ENCODE results near the gene IYD.

Gene IYD

DNA sequence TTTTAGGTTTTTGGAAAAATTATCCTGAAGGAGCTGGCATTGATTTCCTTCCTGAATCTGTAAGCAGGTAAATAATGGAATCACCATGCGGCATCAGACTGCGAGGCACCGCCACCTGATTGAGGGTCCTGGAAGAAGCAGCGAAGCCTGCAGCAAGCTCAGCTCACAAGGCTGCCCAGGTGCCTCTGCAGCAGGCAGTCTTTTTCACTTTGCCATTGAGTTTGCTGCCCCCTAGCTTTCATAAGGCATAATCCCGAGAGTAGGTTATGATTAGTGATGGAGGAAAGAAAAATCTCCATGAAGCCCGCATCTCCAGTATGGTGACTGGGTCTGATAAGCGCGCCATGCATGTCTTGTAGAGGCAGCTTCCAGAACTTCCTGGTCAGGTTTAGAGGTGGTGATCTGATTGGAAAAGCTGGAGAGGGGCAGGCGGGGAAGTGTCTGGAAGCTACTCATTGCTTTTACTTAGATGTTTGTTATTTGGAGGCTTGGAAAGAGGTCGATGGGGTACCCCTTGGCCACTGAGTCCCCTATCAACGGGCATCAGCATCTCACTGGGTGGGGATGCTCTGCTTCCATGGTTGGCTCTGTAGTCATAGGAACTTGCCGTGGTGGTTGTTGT is 26.7 kb downstream of the IYD start:
- DNase-seq: peak; percentile 36

DNA sequence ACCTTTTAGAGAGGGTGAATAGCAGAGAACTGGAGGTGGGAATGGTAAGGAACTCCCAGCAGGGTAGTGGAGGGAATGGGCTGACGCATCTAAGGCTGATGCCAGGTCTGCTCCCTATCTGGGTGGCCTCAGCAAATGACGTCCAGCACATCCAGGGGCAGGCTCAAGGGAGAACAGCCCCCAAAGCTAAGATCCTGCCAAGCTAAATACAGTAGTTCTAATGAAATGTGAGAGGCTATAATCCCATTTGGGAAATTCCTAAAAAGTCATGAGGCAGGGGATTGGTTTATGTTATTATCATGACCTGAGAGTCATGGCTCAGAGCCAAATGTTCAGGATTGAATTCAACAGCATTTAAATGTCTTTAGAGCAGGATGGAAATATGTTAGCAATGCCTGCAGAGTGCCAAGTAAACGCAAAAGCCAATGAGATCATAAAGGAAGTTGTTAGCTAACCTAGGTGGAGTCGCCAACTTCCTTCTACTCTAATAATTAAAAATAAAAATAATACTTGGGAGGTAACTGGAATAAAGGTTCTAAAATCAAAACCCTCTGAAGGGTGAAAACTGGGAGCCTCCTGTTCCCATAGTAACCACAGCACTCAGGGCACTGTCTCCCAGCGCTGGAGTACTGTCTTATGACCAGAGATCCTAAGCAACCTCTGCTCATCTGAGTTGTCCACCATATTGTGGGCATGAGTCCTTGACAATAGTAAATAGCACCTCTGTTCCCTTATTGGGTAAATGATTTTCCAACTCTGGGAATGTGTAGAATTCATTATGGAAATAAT is 34.8 kb downstream of the IYD start:
- no peak for DNase-seq

DNA sequence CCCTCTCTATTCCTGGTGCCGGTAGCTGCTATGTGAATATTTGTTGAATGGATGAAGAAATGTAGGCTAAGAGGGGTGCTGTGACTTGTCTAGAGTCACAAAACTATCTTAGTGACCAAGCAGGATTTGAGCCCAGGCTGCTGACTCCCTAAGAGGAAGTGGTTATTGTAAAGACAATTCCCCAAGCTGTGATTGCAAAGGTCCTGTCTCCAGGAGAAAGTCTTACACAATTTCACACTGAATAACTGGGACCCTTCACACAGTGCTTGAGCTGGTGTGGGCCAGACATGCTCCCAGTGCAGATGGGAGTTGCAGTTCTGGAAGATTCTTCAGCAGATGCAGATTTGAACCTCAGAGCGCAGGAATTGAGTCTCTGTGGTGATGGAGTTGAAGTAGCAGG is 38.1 kb downstream of the IYD start:
- DNase-seq: no peak

DNA sequence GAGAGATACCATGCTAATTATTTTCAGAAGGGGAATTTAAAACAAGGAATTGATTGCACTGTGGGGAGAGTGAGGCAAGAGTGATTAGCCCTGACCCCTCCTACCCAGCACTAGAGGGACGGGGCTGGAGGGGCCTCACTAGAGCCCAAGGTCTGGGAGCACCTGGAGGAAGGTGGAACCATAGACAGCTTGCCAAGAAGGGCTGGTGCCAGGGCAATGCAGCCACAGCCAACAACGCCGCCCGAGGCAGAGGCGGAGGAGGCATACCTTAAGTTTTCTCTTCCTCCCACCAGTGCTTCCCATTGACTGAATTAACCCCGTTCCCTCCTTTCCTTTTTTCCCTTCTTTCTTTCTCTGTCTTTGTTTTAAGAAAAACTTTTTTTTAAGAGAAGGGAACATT is 40.0 kb downstream of the IYD start:
- no peak for DNase-seq

DNA sequence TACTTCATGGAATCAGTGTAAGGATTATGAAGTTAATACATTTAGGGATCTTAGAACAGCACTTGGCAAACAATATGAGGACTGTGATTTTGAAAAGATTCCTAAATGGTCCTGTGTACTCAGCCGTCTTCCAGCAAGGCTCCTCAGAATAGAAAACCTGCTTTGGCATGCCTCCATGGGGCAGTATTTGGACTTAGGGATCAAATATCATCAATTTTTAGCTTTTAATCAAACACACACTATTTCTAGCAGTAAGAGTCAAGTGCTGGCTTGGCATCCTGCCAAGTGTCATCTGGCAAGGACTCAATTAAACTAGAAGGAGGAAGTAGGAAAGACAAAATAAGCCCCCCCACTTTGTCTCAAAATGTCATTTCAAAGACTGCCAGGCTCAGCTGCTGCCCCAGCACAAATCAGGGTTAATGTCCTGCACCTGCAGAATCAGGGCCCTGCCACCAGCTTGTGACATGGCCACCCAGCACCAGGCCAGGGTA is 40.8 kb downstream of the IYD start:
- no peak for DNase-seq

DNA sequence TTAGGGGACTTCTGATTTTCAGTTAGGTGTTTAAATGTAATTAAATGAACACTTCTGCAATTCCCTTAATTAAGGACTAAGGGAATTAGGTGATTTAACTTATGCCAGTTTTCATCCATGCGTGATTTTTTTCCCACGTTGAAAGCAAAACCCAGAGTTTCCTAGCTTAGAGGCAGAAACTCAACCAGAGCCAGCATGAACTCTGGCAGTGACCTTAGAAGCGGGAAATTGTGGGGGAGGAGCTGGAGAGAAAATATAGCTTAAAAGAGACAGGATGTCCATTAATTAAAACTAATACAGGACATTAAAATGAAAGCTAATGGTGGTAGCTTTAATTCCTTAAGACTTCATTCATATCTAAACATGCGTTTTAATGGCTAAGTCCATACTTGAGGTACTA is 41.6 kb downstream of the IYD start:
- DNase-seq: no peak

DNA sequence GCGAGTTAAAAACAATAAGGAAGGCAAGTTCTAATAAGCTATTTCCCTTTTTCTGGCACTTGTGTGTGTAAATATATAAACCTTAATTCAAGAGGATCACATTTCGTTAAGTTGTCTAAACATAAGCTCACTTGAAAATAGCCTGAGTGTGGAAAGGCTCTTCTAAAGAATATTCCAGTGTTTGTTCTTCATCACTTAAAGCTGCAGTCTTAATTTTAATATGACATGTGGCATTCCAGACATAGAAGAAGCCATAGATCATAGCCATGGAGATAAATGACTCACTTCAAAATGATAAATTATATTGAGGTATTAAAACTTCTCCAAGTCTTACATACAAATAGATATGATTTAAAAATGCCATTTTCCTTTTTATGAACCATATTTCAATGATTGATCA is 42.1 kb downstream of the IYD start:
- no peak for DNase-seq

DNA sequence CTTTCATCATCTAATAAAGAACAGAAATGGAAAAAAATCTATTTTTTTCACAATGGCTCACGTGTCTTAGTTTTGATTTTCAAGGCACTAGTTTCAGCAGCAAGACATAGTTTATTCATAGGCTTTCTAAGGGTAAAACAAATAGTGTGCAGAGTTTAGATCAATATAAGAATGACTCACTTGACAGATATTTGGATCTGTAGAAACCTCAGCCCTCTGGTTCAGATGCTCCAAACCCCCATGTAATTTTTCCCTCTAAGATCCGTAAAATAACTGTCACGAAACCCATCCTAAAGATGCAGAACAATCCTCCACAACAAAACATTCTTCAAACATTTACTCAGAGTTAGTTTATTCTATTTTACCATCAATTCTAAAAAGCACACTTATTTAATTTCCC is 43.4 kb downstream of the IYD start:
- DNase-seq: no peak

DNA sequence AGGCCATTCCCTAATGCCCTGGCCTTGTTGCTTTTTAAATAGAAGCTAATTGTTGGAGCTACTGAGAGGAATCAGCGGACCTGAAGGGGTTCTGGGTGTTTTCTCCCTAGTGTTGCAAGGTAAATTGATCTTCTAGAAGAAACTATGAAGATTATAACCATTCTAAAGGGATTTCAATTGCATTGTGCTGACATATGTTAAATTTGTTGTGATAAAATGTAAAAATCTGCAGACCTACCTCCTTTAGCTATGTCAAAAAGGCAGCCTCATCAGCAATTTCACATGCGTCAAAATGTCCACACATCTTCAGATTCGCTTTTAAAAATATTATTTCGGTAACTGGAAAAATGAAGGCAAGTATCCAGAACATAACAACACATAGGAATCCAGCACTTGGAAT is 44.4 kb downstream of the IYD start:
- no peak for DNase-seq

DNA sequence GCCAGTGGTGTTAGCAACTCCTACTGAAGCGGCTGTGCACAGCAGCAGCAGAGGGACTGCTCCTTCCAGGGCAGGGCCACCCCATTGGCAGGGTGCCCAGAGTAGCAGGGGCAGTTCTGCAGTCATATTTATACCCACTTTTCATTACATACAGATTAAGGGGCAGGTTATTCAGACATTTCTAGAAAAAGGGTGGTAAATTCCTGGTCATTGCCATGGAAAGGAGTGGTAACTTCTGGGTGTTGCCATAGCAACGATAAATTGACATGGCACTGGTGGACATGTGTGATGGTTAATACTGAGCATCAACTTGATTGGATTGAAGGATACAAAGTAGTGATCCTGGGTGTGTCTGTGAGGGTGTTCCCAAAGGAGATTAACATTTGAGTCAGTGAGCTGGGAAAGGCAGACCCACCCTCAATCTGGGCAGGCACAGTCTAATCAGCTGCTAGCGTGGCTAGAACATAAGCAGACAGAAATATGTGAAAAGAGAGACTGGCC is 45.0 kb downstream of the IYD start:
- no peak for DNase-seq

DNA sequence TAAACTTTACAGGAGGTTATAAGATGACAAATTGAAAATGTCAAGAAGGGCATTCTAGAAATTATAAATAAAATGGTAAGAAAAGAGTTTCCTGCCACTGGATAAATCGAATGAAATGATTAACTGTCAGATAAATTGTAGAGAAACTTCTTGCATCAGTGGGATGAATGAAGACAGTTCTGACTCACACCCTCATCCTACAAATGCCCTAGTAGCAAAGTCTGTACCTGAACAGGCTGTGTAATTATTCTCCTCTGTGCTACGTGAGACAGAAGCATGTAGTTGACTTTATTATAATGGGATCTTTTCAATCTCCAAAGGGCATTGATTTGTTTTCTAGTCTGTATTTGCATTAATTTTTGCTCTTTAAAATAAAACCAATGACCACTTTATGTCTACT is 47.3 kb downstream of the IYD start:
- no peak for DNase-seq

DNA sequence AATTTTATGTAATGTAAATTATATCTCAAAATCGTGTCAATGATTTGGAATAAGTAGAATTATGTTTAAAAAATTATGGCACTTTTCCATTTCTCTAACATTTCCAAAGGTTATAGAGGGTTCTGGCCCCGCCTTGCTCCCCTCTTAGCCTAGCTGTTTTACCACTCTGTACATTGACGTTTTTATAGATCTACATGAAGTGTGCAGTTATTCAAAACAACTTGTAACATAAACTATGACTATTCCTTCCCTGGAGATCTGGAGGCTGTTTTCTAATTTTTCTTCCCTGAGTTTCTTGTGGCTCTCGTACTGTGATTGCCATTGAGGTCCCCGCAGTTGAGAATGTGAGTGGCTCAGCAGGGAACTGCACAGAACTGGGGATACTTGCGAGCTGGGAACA is 48.4 kb downstream of the IYD start:
- DNase-seq: no peak

DNA sequence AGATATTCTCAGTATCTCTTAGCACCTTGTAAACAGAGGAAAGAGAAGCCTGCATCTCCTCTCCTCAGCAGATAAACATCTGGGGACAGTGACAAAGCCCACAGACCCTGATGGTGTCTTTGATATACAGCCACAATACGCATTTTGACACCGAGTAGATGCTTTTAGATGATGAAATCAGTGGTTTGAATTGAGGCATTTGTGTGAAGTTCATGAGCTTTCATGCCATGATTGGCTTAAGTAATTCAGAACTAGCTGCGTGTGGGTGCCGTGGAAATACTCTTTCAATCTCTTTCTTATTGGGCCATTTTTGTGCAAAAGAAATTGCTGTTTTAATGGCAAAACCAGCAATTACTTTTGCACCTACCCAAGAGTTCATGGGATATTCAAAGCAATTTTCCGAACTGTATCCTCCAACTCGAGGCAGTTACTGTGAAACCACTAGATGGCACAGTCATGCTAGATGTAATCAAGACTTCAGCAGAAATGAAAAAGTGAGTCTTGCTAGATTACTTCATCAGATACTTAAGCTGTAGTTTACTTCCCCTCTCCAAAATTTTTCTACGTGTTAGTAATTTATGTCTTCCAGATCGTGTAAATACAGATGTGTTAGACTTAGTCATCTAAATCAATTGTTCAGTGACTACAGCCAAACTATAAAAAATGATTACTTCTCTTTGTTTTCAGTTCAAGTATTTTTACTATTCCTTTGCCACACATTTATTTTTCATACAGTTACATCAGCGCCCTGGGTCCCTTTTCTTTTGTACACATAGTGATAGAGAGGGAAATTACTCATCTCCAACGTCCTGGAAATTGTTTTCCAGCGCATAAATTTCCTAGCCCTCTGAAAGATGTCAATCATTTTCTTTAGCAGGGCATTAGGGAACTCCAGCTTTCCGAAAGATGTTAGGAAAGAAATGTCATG is 49.4 kb downstream of the IYD start:
- peak; percentile 34 for DNase-seq

DNA sequence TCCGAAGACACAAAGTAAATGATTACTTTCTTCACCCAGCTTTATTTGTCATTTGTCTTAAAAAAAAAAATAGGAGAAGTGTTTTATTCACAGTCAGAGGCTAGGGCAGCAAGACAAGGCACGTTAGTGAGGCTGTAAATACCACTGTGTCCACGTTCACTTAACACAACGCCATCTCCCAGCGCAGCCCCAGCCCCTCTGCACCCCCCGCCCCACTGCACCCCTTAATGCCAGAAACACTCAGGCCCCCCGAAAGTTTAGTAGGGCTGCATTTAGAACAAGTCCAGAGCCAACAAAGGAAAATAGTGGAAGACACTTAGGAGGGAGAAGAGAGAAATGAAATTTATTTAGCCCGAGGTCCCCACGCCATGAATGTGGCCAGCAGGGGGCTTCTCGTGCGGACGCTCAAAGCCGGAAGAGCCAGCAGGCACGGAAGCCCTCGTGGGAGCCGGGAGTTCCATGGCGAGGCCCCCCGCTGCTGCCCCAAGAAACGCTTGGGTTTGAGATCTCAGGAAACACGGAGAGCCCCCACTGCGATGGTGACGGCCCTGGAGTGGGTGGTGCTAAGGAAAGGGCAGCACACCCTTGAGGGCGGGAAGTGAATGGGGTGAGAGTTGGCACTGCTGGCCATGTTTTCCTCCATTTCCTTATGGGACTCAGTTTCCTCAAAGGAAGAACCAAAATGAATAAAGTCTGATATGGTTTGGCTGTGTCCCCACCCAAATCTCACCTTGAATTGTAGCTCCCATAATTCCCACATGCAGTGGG is 50.2 kb downstream of the IYD start:
- DNase-seq: peak; percentile 55

DNA sequence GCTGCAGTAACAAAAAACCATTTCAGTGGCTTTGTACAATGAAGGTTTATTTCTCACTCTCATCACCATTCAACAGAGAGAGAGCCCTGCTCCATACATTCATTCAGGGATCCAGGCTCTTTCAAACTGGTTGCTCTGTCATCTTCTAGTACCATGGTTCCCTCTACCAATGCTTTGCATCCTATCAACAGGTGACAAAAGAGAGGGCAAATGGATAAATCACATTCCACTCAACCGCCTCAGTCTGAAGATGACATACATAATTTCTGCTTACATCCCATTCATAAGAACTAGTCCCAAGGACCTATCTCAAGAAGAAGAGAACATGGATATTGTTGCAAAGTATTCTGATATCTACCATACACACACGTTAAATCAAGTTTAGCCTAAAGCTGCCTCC is 51.6 kb downstream of the IYD start:
- DNase-seq: no peak

DNA sequence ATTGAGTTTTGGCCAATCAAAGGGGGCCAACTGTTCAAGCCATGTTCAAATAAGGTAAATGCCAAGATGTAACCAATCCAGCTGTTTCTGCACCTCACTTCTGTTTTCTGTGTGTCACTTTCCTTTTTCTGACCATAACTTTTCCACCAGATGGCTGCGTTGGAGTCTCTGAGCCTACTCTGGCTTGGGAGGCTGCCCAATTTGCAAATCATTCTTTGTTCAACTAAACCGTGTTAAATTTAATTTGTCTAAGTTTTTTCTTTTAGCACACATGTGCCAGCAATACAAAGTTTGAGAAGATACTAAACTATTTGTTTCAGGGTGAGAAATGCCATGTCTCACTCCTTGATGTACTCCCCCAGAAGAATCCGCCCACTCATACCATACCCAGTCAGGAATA is 52.1 kb downstream of the IYD start:
- DNase-seq: no peak

DNA sequence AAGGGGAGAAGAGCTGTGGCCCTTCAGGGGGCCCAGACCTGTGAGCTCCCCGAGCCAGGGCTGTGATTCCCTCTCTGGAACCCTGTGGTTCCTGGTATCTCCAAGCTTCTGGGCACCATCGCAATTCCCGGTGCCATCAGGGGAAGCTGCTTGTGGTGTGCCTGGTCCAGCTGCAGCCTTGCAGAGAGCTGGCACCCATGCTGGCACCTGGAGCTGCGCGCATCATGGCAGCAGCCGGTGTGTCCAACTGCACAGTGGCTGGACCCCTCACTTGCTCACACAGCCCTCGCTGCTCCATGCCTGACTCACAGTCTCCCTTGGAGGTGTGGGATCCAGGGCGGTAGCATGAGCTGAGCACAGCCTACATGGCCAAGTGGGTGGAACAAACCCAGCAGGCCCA is 56.7 kb downstream of the IYD start:
- DNase-seq: no peak

DNA sequence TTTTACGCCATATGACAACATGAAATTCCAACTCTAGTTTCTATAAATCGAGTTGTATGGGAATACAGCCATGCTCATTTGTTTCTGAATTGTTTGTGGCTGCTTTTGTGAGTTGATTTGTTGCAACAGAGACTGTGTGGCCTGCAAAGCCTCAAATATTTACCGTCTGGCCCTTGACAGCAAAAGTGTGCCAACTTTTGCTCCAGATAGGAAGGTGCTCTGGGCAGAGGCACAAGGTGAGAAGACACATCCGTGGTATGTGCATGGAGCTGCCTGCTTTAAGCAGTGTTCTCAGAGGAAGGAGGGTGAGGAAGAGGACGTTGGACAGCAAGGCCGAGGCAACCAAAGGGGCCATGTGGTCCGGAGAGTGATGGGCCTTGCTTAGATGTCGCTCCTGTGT is 57.4 kb downstream of the IYD start:
- DNase-seq: no peak

DNA sequence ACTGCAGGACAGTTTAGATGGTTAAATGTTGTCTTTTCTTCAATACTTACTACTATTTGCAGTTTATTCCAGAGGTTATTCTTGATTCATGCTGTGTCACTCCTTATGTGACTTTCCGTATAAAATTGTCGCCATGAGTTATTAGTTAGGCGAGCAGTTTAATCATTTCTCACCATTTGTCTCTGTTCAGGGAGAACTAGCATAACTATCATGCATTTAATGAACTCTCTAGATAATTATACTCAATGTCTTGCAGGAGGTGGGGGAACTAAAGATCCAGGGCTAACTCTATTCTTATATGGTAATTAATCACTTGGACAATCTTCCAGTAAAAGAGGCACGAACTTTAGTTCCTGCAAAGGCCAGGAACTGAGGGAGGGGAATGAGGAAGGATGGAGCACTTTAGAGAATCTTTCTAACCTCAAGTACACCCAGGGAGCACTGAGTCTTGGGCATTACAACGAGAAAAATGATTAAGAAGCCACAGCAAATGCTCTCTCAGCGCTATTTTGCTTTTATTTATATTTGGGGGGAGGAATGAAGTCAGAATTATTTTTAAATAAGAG is 58.3 kb downstream of the IYD start:
- no peak for DNase-seq

DNA sequence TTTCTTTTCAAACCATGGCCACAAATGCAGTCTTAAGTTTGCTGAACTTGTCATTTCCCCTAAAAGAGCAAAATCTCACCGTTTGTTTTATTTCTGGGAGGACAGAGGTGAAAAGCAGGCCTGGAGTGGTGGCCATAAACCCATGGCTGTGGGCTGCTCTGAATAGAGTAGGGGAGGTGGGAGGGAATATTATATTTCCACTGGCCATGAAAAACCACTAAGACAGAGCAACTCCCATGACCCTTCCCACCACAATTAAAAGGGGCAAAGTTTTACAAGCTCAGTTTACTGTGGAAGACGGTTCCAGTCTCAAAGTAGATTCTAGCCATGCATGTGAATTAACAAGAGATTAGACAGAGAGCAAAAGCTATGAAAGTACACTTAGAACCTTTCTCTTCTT is 59.0 kb downstream of the IYD start:
- DNase-seq: no peak

DNA sequence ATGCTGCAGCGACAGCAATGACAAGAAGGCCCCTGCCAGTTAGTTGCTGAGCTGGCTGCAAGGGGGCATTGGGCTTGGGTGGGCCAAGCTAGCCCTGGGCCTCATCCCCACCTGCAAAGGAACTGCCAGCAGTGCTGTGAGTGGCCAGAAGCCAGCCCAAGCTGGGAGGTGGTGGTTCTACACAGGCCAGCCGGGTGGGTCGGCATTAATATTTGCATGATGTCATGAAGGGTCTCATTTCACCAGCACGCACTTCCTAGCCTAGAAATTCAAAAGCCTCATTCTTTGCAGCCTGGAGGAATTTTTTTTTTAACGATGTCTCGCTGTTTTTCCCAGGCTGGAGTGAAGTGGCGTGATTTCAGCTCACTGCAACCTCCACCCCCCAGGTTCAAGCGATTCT is 62.0 kb downstream of the IYD start:
- no peak for DNase-seq

DNA sequence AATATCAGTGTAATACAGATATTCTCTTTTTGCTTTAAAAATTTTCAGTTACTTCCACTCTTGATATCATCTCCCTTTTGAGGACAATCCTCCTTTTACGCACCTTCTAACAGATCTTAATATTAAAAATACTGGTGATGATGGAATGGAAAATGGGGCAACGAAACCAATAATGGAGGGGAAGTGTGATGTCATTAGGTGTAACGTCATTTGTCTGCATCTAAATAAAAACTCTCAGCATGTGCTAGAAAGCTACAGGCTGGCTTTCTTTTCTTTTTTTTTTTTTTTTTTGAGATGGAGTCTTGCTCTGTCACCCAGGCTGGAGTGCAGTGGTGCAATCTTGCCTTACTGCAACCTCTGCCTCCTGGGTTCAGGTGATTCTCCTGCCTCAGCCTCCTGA is 66.5 kb downstream of the IYD start:
- DNase-seq: no peak
